Activated T-cell treated with anti-CD3 and anti-CD28 coated beads for 1 hour (primary cell): ENCODE measurements around the gene RBM11.
A peak's percentile ranks its signal among the peaks of the same experiment; 100 is the strongest.
"Not testable (repeated sequence)": the region's sequence is repeated elsewhere in the genome, so short reads cannot be mapped to it uniquely, and the experiment has no call there.

ENCODE experiments used
- DNase-seq: peaks from one replicate; pipeline ENCODE4 v3.0.0-alpha.2; 2020; ENCODE audit warnings: low read depth

The RBM11 gene

GRCh38 chr21:14215971-14216641, at the start of gene RBM11:
Gene RBM11 (plus strand): TSS chr21:14216157. CDS start chr21:14216187, 30 bp downstream.
- peak; percentile 75 for DNase-seq

GRCh38 chr21:14166463-14167223, 49.3 kb upstream of the RBM11 start:
- DNase-seq = not testable (repeated sequence)

- DNase-seq = no peak
These were observed 9.7 kb upstream of the RBM11 start for GRCh38 chr21:14206222-14206621.

GRCh38 chr21:14210738-14211137, 5.2 kb upstream of the RBM11 start, which contains the start of gene LIPI:
Gene LIPI (minus strand): TSS chr21:14210955. CDS start chr21:14210845, 110 bp downstream.
- DNase-seq = no peak

GRCh38 chr21:14213164-14213563, 2.8 kb upstream of the RBM11 start:
- DNase-seq = no peak

- DNase-seq = no peak
These were observed 7.4 kb downstream of the RBM11 start for GRCh38 chr21:14223365-14223764.

- no peak for DNase-seq
These were observed 13.4 kb downstream of the RBM11 start for GRCh38 chr21:14229399-14229798.

- DNase-seq = no peak
These were observed 19.1 kb downstream of the RBM11 start for GRCh38 chr21:14235101-14235500.

- DNase-seq = no peak
These were observed 20.2 kb downstream of the RBM11 start for GRCh38 chr21:14236180-14236579.

GRCh38 chr21:14239281-14239680, 23.3 kb downstream of the RBM11 start:
- DNase-seq = no peak

GRCh38 chr21:14241297-14241696, 25.3 kb downstream of the RBM11 start:
- no peak for DNase-seq

- no peak for DNase-seq
These were observed 27.5 kb downstream of the RBM11 start for GRCh38 chr21:14243461-14243860.

GRCh38 chr21:14243874-14244273, 27.9 kb downstream of the RBM11 start:
- no peak for DNase-seq

GRCh38 chr21:14244911-14245310, 29.0 kb downstream of the RBM11 start:
- no peak for DNase-seq

GRCh38 chr21:14245711-14246110, 29.8 kb downstream of the RBM11 start:
- DNase-seq = no peak

GRCh38 chr21:14251336-14251735, 35.4 kb downstream of the RBM11 start:
- DNase-seq = no peak

GRCh38 chr21:14259747-14260146, 43.8 kb downstream of the RBM11 start:
- DNase-seq = no peak

GRCh38 chr21:14260174-14260764, 44.3 kb downstream of the RBM11 start:
- no peak for DNase-seq

GRCh38 chr21:14262039-14262438, 46.1 kb downstream of the RBM11 start:
- DNase-seq = no peak

- DNase-seq = no peak
These were observed 47.9 kb downstream of the RBM11 start for GRCh38 chr21:14263879-14264278.

- no peak for DNase-seq
These were observed 49.1 kb downstream of the RBM11 start for GRCh38 chr21:14265023-14265422.

GRCh38 chr21:14267076-14267475, 51.1 kb downstream of the RBM11 start:
- no peak for DNase-seq

- DNase-seq = no peak
These were observed 54.7 kb downstream of the RBM11 start for GRCh38 chr21:14270631-14271030.
